ENCODE results near the gene ZNF574. TPM values are rescaled to one million over a fixed set of nuclear protein-coding genes. Genes with fewer than 3 reads are reported as not detected.
A peak's percentile ranks its signal among the peaks of the same experiment; 100 is the strongest.

Gene ZNF574
- polyA plus RNA-seq, 1 donor (not counting 4 experiments of a cell fraction or from before 2014, with no cell fraction given) = 6.8 TPM

DNA sequence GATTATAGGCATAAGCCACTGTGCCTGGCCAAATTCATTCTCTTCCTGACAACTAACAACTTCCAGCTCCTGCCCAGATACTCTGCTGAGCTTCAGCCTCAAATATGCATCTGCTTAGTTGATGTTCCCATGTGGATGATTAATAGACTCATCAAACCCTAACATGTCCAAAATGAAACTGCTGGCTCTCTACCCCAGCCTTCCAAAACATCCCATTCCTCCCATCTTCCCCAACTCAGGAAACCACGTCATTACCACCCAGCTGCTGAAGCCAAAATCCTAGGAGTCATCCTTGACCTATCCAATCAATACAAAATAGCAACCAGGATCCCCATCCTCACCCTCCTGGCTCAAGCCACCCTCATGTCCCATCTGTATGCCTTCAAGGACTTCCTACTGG lies 35.4 kb downstream of the ZNF574 start:
- FAIRE-seq = peak; percentile 90
- dilution Hi-C loops (cut with MboI; ENCODE audit: extremely low pct_ligation_motif_present, low sequenced_read_pairs) = no loop called here
- Histone ChIP-seq H3K4me2 (ENCODE audit: control insufficient read depth, extremely low read depth, insufficient read depth, low read depth, low read length) (peak overlapping the region; percentile 66), H2AFZ (ENCODE audit: control insufficient read depth, low read length) (no peak overlapping the region), H3K4me3 (ENCODE audit: control insufficient read depth in 2 of 3, extremely low read depth in 1 of 3, insufficient read depth in 2 of 3, low read depth in 1 of 3, low read length in 3 of 3) (peak overlapping the region in 2 of 3 experiments; percentile 20 to 30), H3K27ac (ENCODE audit: control insufficient read depth, insufficient read depth, low read length) (peak overlapping the region; percentile 99), H3K9me1 (ENCODE audit: control insufficient read depth, extremely low read depth, insufficient read depth, low read length) (no peaks in the 10 kb centered on the region), H3K4me1 (ENCODE audit: control insufficient read depth, extremely low read depth, insufficient read depth, low read length) (peaks cover 52% of the 10 kb centered on the region), H3K9me3 (ENCODE audit: control insufficient read depth, low read depth, low read length) (no peaks in the 10 kb centered on the region), H3K9ac (ENCODE audit: control insufficient read depth, extremely low read depth, insufficient read depth, low read length) (peak overlapping the region; percentile 72), H4K20me1 (ENCODE audit: control insufficient read depth, extremely low read depth, insufficient read depth, low read length) (no peaks in the 10 kb centered on the region), H3K27me3 (ENCODE audit: control insufficient read depth, extremely low read depth, insufficient read depth, low read length) (no peaks in the 10 kb centered on the region), H3K36me3 (ENCODE audit: control insufficient read depth in 2 of 2, extremely low read depth in 1 of 2, insufficient read depth in 2 of 2, low read length in 2 of 2) (peaks cover 0 to 5% of the 10 kb centered on the region in 2 experiments), H3K79me2 (ENCODE audit: control insufficient read depth, insufficient read depth, low read length) (no peaks in the 10 kb centered on the region)
- TF ChIP-seq EZH2 (IDR thresholded peaks at IDR 0.05; ENCODE audit: low read length) (no peak), CTCF (optimal IDR thresholded peaks at IDR 0.05 in 1 of 3, IDR thresholded peaks at IDR 0.05 in 1 of 3, conservative IDR thresholded peaks at IDR 0.05 in 1 of 3; ENCODE audit: extremely low read depth in 1 of 3, insufficient read depth in 2 of 3, low read length in 3 of 3) (no peak)
- DNase-seq (ENCODE audit: low read depth, low spot score) = peak; percentile 66

GRCh38 chr19:42111811-42112210 lies 35.8 kb downstream of the ZNF574 start:
- Histone ChIP-seq H3K9ac (ENCODE audit: control insufficient read depth, extremely low read depth, insufficient read depth, low read length) (peak overlapping the region; percentile 72), H3K36me3 (ENCODE audit: control insufficient read depth in 2 of 2, extremely low read depth in 1 of 2, insufficient read depth in 2 of 2, low read length in 2 of 2) (peaks cover 0 to 7% of the 10 kb centered on the region in 2 experiments), H2AFZ (ENCODE audit: control insufficient read depth, low read length) (no peak overlapping the region), H3K9me1 (ENCODE audit: control insufficient read depth, extremely low read depth, insufficient read depth, low read length) (no peaks in the 10 kb centered on the region), H3K27ac (ENCODE audit: control insufficient read depth, insufficient read depth, low read length) (peak overlapping the region; percentile 99), H3K9me3 (ENCODE audit: control insufficient read depth, low read depth, low read length) (no peaks in the 10 kb centered on the region), H3K27me3 (ENCODE audit: control insufficient read depth, extremely low read depth, insufficient read depth, low read length) (no peaks in the 10 kb centered on the region), H3K79me2 (ENCODE audit: control insufficient read depth, insufficient read depth, low read length) (no peaks in the 10 kb centered on the region), H3K4me1 (ENCODE audit: control insufficient read depth, extremely low read depth, insufficient read depth, low read length) (peaks cover 52% of the 10 kb centered on the region), H3K4me2 (ENCODE audit: control insufficient read depth, extremely low read depth, insufficient read depth, low read depth, low read length) (peak overlapping the region; percentile 66), H4K20me1 (ENCODE audit: control insufficient read depth, extremely low read depth, insufficient read depth, low read length) (no peaks in the 10 kb centered on the region), H3K4me3 (ENCODE audit: control insufficient read depth in 2 of 3, extremely low read depth in 1 of 3, insufficient read depth in 2 of 3, low read depth in 1 of 3, low read length in 3 of 3) (peak overlapping the region in 2 of 3 experiments; percentile 20 to 30)
- TF ChIP-seq CTCF (optimal IDR thresholded peaks at IDR 0.05 in 1 of 3, IDR thresholded peaks at IDR 0.05 in 1 of 3, conservative IDR thresholded peaks at IDR 0.05 in 1 of 3; ENCODE audit: extremely low read depth in 1 of 3, insufficient read depth in 2 of 3, low read length in 3 of 3) (no peak), EZH2 (IDR thresholded peaks at IDR 0.05; ENCODE audit: low read length) (no peak)
- dilution Hi-C loops (cut with MboI; ENCODE audit: extremely low pct_ligation_motif_present, low sequenced_read_pairs) = no loop called here
- FAIRE-seq (no peak), DNase-seq (ENCODE audit: low read depth, low spot score) (no peak)

All from keratinocyte (primary cell).